SK-N-SH treated with all-trans-retinoic acid at 6 μM for 48 hours (cell line): ENCODE measurements around the gene CENPP.

ENCODE experiments used
- ATAC-seq: fragments of 200-7000 bp; cut with Tn5 transposase; 3 replicates; pipeline ENCODE4 v1.9.1; 2020; ENCODE audit warnings: mild to moderate bottlenecking, moderate library complexity
- BACH2 ChIP-seq: fragments of 250-450 bp; sonication (Bioruptor Pico); IDR thresholded peaks from 2 replicates; pipeline ENCODE4 v1.9.0; 2021; ENCODE audit warnings: mild to moderate bottlenecking, borderline replicate concordance
- CSDC2 ChIP-seq: fragments of 250-450 bp; sonication (Bioruptor Pico); IDR thresholded peaks from 2 replicates; pipeline ENCODE4 v1.5.0; 2020; ENCODE audit warnings: mild to moderate bottlenecking, moderate library complexity
- ESRRG ChIP-seq: fragments of 250-450 bp; sonication (Bioruptor Pico); IDR thresholded peaks from 2 replicates; pipeline ENCODE4 v1.6.1; 2021; ENCODE audit warnings: mild to moderate bottlenecking
- GLIS3 ChIP-seq: fragments of 250-450 bp; sonication (Bioruptor Pico); IDR thresholded peaks from 2 replicates; pipeline ENCODE4 v1.5.0; 2020; ENCODE audit warnings: mild to moderate bottlenecking, moderate library complexity
- ISL1 ChIP-seq: fragments of 250-450 bp; sonication (Bioruptor Pico); IDR thresholded peaks from 2 replicates; pipeline ENCODE4 v2.1.2; 2022; ENCODE audit warnings: mild to moderate bottlenecking, moderate library complexity
- OSR1 ChIP-seq: fragments of 250-450 bp; sonication (Bioruptor Pico); IDR thresholded peaks from 2 replicates; pipeline ENCODE4 v1.8.0; 2022; ENCODE audit warnings: moderate library complexity, mild to moderate bottlenecking, inconsistent platforms
- PPARA ChIP-seq: fragments of 250-450 bp; sonication (Bioruptor Pico); IDR thresholded peaks from 2 replicates; pipeline ENCODE4 v1.5.0; 2020; ENCODE audit warnings: mild to moderate bottlenecking, borderline replicate concordance
- RARB ChIP-seq: fragments of 250-450 bp; sonication (Bioruptor Pico); IDR thresholded peaks from 2 replicates; pipeline ENCODE4 v1.8.0; 2021; ENCODE audit warnings: mild to moderate bottlenecking, moderate library complexity
- SNAI2 ChIP-seq: fragments of 250-450 bp; sonication (Bioruptor Pico); IDR thresholded peaks from 2 replicates; pipeline ENCODE4 v1.5.0; 2020; ENCODE audit warnings: mild to moderate bottlenecking, moderate library complexity
- TCF4 ChIP-seq: fragments of 250-450 bp; sonication (Bioruptor Pico); IDR thresholded peaks from 2 replicates; pipeline ENCODE4 v1.8.0; 2021; ENCODE audit warnings: mild to moderate bottlenecking, moderate library complexity, borderline replicate concordance
- TOX ChIP-seq: fragments of 250-450 bp; sonication (Bioruptor Pico); IDR thresholded peaks from 2 replicates; pipeline ENCODE4 v1.8.0; 2021; ENCODE audit warnings: mild to moderate bottlenecking, moderate library complexity, borderline replicate concordance
- ZC3H10 ChIP-seq: fragments of 250-450 bp; sonication (Bioruptor Pico); IDR thresholded peaks from 2 replicates; pipeline ENCODE4 v1.5.1; 2021; ENCODE audit warnings: mild to moderate bottlenecking, moderate library complexity
- ZFP3 ChIP-seq: fragments of 250-450 bp; sonication (Bioruptor Pico); IDR thresholded peaks from 2 replicates; pipeline ENCODE4 v1.5.0; 2020; ENCODE audit warnings: mild to moderate bottlenecking, moderate library complexity
- ZFP30 ChIP-seq: fragments of 450-650 bp; formaldehyde crosslinking; IDR thresholded peaks from 2 replicates; pipeline ENCODE4 v1.5.0; 2022; ENCODE audit warnings: mild to moderate bottlenecking, moderate library complexity
- ZNF565 ChIP-seq: fragments of 450-650 bp; formaldehyde crosslinking; conservative IDR thresholded peaks from 2 replicates; pipeline ENCODE4 v1.5.0; 2020; ENCODE audit warnings: low read depth, mild to moderate bottlenecking, moderate library complexity
- ZNF70 ChIP-seq: fragments of 450-650 bp; formaldehyde crosslinking; IDR thresholded peaks from 2 replicates; pipeline ENCODE4 v1.5.0; 2020; ENCODE audit warnings: mild to moderate bottlenecking, moderate library complexity
- ZNF8 ChIP-seq: fragments of 450-650 bp; formaldehyde crosslinking; IDR thresholded peaks from 2 replicates; pipeline ENCODE4 v1.5.0; 2020; ENCODE audit warnings: mild to moderate bottlenecking, moderate library complexity
- TF ChIP-seq, protein P1 (sequence below): fragments of 250-450 bp; sonication (Bioruptor Pico); IDR thresholded peaks from 2 replicates; pipeline ENCODE4 v1.8.0; 2021; ENCODE audit warnings: low read depth, mild to moderate bottlenecking, moderate library complexity, borderline replicate concordance
- TF ChIP-seq, protein P2 (sequence below): fragments of 250-450 bp; sonication (Bioruptor Pico); IDR thresholded peaks from 2 replicates; pipeline ENCODE4 v1.5.1; 2021; ENCODE audit warnings: mild to moderate bottlenecking, moderate library complexity
- TF ChIP-seq, protein P3 (sequence below): fragments of 250-450 bp; sonication (Bioruptor Pico); IDR thresholded peaks from 2 replicates; pipeline ENCODE4 v1.5.0; 2020; ENCODE audit warnings: mild to moderate bottlenecking, moderate library complexity
- TF ChIP-seq, protein P4 (sequence below): fragments of 250-450 bp; sonication (Bioruptor Pico); IDR thresholded peaks from 2 replicates; pipeline ENCODE4 v1.5.1; 2020; ENCODE audit warnings: low read depth, mild to moderate bottlenecking, moderate library complexity

CENPP gene

DNA sequence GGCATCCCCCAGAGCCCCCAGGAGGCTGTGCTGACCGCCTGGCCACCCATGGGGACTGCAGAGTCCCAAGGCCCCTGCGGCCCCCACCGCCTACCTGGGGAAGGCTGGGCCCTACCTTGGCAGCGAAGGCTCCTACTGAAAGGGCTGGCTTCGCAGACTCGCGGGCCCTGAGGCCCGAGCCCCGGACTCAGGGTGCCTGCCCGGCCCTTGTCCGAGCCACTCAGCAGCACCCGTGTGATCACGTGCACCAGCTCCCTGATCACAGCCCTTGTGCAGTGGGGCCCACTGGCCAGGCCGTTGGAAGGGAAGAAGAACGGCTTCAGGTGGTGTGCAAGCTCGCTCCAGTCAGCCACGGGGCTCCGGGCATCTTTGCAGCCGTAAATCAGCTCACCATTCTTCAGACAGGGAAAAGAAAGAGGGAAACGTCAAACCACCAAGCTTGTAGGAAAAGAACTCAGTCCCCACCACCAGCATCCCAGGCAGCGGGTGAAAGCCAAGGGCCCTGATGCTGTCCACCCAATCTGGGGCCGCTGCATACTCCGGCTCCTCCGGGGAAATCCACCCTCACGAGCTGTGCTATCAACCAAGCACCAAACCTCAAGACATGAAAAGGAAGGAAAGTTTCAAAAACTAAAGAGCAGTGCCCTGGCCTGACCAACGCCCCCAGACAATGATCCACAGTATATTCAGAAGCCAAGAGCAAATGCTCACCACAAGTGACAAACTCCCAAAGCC, 312.3 kb downstream of the CENPP start (continued):
- TF ChIP-seq, protein P1, sequence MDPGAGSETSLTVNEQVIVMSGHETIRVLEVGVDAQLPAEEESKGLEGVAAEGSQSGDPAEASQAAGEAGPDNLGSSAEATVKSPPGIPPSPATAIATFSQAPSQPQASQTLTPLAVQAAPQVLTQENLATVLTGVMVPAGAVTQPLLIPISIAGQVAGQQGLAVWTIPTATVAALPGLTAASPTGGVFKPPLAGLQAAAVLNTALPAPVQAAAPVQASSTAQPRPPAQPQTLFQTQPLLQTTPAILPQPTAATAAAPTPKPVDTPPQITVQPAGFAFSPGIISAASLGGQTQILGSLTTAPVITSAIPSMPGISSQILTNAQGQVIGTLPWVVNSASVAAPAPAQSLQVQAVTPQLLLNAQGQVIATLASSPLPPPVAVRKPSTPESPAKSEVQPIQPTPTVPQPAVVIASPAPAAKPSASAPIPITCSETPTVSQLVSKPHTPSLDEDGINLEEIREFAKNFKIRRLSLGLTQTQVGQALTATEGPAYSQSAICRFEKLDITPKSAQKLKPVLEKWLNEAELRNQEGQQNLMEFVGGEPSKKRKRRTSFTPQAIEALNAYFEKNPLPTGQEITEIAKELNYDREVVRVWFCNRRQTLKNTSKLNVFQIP (CRISPR knock-in tag): no peak
- TF ChIP-seq TCF4 (CRISPR knock-in tag) (no peak), CSDC2 (no peak), ZC3H10 (no peak), PPARA (CRISPR knock-in tag) (no peak), RARB (CRISPR knock-in tag) (no peak)

DNA sequence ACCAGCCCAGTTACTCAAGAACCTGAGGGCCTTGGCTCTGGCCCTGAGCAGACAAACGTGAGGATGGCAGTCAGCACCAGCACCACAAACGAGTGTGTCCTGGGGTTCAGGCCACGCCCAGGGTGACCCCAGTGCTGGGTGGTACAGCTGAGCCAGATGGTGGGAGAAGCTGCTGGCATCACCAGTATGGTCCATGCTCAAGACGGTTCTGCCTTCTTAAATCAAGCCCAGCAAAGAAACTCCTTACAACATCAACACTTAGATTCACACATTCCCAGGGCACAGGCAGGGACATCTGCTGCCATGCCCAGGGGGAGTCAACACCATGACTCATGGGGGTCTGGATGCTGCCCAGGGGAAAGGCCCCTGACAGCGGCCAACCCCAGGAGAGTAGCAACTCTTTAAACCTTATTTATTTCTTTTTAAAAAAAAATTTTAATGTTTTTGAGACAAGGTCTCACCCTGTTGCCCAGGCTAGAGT, 312.9 kb downstream of the CENPP start:
- ATAC-seq: no peak
- TF ChIP-seq SNAI2 (CRISPR knock-in tag): no peak
- TF ChIP-seq ZC3H10: no peak
- TF ChIP-seq CSDC2: no peak
- no peak for TF ChIP-seq TOX (CRISPR knock-in tag)
- no peak for TF ChIP-seq OSR1 (CRISPR knock-in tag)
- no peak for TF ChIP-seq BACH2 (CRISPR knock-in tag)
- no peak for TF ChIP-seq ZNF565 (CRISPR knock-in tag)
- TF ChIP-seq ZFP30: no peak
- TF ChIP-seq ZNF8 (CRISPR knock-in tag): no peak

DNA sequence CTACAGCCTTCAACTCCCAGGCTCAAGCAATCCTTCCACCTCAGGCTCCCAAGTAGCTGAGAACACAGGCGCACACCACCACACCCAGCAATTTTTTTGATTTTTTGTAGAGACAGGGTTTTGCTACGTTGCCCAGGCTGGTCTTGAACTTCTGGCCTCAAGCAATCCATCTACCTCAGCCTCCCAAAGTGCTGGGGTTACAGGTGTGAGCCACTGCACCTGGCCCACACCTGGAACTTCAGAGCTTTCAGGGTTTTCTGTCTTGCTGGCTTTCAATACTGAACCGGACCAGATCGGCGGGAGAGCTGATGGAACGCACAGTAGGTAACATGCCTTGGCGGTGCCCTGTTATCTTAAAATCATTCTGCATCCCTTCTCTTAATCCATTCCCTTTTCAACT, 313.4 kb downstream of the CENPP start:
- no peak for ATAC-seq
- TF ChIP-seq ZC3H10: no peak
- no peak for TF ChIP-seq ESRRG (CRISPR knock-in tag)
- TF ChIP-seq, protein P2, sequence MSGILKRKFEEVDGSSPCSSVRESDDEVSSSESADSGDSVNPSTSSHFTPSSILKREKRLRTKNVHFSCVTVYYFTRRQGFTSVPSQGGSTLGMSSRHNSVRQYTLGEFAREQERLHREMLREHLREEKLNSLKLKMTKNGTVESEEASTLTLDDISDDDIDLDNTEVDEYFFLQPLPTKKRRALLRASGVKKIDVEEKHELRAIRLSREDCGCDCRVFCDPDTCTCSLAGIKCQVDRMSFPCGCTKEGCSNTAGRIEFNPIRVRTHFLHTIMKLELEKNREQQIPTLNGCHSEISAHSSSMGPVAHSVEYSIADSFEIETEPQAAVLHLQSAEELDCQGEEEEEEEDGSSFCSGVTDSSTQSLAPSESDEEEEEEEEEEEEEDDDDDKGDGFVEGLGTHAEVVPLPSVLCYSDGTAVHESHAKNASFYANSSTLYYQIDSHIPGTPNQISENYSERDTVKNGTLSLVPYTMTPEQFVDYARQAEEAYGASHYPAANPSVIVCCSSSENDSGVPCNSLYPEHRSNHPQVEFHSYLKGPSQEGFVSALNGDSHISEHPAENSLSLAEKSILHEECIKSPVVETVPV: no peak
- TF ChIP-seq ISL1: no peak
- TF ChIP-seq SNAI2 (CRISPR knock-in tag): no peak
- no peak for TF ChIP-seq ZNF8 (CRISPR knock-in tag)
- TF ChIP-seq ZFP30: no peak
- TF ChIP-seq GLIS3 (CRISPR knock-in tag): no peak
- TF ChIP-seq ZFP3 (CRISPR knock-in tag): no peak
- no peak for TF ChIP-seq OSR1 (CRISPR knock-in tag)
- TF ChIP-seq CSDC2: no peak
- no peak for TF ChIP-seq ZNF565 (CRISPR knock-in tag)
- TF ChIP-seq RARB (CRISPR knock-in tag): no peak
- no peak for TF ChIP-seq TOX (CRISPR knock-in tag)
- TF ChIP-seq PPARA (CRISPR knock-in tag): no peak
- TF ChIP-seq, protein P3, sequence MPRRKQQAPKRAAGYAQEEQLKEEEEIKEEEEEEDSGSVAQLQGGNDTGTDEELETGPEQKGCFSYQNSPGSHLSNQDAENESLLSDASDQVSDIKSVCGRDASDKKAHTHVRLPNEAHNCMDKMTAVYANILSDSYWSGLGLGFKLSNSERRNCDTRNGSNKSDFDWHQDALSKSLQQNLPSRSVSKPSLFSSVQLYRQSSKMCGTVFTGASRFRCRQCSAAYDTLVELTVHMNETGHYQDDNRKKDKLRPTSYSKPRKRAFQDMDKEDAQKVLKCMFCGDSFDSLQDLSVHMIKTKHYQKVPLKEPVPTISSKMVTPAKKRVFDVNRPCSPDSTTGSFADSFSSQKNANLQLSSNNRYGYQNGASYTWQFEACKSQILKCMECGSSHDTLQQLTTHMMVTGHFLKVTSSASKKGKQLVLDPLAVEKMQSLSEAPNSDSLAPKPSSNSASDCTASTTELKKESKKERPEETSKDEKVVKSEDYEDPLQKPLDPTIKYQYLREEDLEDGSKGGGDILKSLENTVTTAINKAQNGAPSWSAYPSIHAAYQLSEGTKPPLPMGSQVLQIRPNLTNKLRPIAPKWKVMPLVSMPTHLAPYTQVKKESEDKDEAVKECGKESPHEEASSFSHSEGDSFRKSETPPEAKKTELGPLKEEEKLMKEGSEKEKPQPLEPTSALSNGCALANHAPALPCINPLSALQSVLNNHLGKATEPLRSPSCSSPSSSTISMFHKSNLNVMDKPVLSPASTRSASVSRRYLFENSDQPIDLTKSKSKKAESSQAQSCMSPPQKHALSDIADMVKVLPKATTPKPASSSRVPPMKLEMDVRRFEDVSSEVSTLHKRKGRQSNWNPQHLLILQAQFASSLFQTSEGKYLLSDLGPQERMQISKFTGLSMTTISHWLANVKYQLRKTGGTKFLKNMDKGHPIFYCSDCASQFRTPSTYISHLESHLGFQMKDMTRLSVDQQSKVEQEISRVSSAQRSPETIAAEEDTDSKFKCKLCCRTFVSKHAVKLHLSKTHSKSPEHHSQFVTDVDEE: no peak
- TF ChIP-seq, protein P4, sequence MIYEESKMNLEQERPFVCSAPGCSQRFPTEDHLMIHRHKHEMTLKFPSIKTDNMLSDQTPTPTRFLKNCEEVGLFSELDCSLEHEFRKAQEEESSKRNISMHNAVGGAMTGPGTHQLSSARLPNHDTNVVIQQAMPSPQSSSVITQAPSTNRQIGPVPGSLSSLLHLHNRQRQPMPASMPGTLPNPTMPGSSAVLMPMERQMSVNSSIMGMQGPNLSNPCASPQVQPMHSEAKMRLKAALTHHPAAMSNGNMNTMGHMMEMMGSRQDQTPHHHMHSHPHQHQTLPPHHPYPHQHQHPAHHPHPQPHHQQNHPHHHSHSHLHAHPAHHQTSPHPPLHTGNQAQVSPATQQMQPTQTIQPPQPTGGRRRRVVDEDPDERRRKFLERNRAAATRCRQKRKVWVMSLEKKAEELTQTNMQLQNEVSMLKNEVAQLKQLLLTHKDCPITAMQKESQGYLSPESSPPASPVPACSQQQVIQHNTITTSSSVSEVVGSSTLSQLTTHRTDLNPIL: no peak
- no peak for TF ChIP-seq ZNF70 (CRISPR knock-in tag)
- TF ChIP-seq, all 23 proteins: peak for 0

DNA sequence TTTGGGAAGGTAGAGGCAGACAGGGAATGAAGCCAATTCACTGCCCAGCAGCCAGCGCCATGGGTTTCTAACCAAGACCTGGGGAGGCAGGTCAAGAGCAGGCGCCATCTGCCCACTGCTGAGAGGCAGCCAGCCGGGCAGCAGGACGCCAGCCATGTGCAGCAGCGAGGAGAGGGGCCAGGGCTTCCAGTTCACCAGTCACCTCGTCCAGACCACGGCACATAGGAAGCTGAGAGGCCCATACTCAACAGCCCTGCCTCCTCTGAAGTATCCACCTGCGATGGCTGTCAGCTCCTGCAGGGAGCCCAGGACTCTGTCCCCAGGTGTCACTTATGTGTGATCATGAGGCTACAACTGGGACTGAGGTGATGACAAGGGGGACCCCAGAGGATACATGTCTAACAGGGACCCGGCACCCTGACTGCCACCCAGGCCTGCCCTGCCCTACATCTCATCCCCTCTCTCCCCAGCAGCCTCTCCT, 314.1 kb downstream of the CENPP start:
- no peak for ATAC-seq

More for the DNA sequence above, 314.1 kb downstream of the CENPP start:
- TF ChIP-seq ZNF565 (CRISPR knock-in tag) (no peak), GLIS3 (CRISPR knock-in tag) (no peak), ZC3H10 (no peak), ESRRG (CRISPR knock-in tag) (no peak), ZNF70 (CRISPR knock-in tag) (no peak), TOX (CRISPR knock-in tag) (no peak)
- TF ChIP-seq, protein P4: no peak
